A549 (cell line): ENCODE data around the gene TBC1D14.

Source experiments
- CBX8 ChIP-seq: fragments of 200-600 bp; sonication (generic); IDR thresholded peaks from 2 replicates; pipeline ENCODE4 v1.6.1; 2016
- CEBPB ChIP-seq, 2 experiments: fragments of >200 bp in 1 of 2; sonication (Bioruptor Twin) in 1 of 2; formaldehyde crosslinking in 1 of 2; IDR thresholded peaks; 2 replicates each; pipeline ENCODE4 v1.6.1; 2012 to 2016
- EP300 ChIP-seq, 2 experiments: fragments of >200 bp; sonication (Bioruptor Twin); formaldehyde crosslinking; IDR thresholded peaks; 2 replicates in 1 of 2; 3 replicates in 1 of 2; pipeline ENCODE4 v1.6.1; 2016 to 2017
- ESRRA ChIP-seq: fragments of 150-350 bp; IDR thresholded peaks from 2 replicates; pipeline ENCODE4 v1.6.1; 2014; ENCODE audit warnings: mild to moderate bottlenecking, low read length, borderline replicate concordance
- JUNB ChIP-seq: fragments of >200 bp; sonication (Bioruptor Twin); formaldehyde crosslinking; IDR thresholded peaks from 2 replicates; pipeline ENCODE4 v1.6.1; 2016
- MAFK ChIP-seq: fragments of 450-650 bp; IDR thresholded peaks from 2 replicates; pipeline ENCODE4 v1.6.1; 2014; ENCODE audit not compliant: partially characterized antibody
- MAZ ChIP-seq: fragments of 150-350 bp; IDR thresholded peaks from 2 replicates; pipeline ENCODE4 v1.6.1; 2014; ENCODE audit warnings: antibody characterized with exemption, low read depth, low read length, borderline replicate concordance
- POLR2A ChIP-seq: IDR thresholded peaks from 2 replicates; pipeline ENCODE4 v1.6.1; 2012; ENCODE audit warnings: mild to moderate bottlenecking, low read length
- RARB ChIP-seq: fragments of 250-450 bp; sonication (Bioruptor Pico); IDR thresholded peaks from 2 replicates; pipeline ENCODE4 v1.8.0; 2021; ENCODE audit warnings: mild to moderate bottlenecking, moderate library complexity
- RCOR1 ChIP-seq: fragments of 150-350 bp; IDR thresholded peaks from 2 replicates; pipeline ENCODE4 v1.6.1; 2014; ENCODE audit warnings: antibody characterized with exemption, low read length, low read depth
- TP53 ChIP-seq: fragments of 250-450 bp; sonication (Bioruptor Pico); IDR thresholded peaks from 2 replicates; pipeline ENCODE4 v1.5.0; 2021; ENCODE audit warnings: mild to moderate bottlenecking, moderate library complexity
- USF2 ChIP-seq: fragments of 450-650 bp; IDR thresholded peaks from 2 replicates; pipeline ENCODE4 v1.6.1; 2014; ENCODE audit warnings: antibody characterized with exemption
- TF ChIP-seq, protein P1 (sequence below): IDR thresholded peaks from 2 replicates; pipeline ENCODE4 v1.6.1; 2012
- TF ChIP-seq, protein P2 (sequence below): fragments of >200 bp; sonication (Bioruptor Twin); formaldehyde crosslinking; IDR thresholded peaks from 3 replicates; pipeline ENCODE4 v1.5.1; 2016

- TF ChIP-seq MAFK = no peak
- TF ChIP-seq, protein P1, sequence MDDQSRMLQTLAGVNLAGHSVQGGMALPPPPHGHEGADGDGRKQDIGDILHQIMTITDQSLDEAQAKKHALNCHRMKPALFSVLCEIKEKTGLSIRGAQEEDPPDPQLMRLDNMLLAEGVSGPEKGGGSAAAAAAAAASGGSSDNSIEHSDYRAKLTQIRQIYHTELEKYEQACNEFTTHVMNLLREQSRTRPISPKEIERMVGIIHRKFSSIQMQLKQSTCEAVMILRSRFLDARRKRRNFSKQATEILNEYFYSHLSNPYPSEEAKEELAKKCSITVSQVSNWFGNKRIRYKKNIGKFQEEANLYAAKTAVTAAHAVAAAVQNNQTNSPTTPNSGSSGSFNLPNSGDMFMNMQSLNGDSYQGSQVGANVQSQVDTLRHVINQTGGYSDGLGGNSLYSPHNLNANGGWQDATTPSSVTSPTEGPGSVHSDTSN = no peak
- TF ChIP-seq, protein P2, sequence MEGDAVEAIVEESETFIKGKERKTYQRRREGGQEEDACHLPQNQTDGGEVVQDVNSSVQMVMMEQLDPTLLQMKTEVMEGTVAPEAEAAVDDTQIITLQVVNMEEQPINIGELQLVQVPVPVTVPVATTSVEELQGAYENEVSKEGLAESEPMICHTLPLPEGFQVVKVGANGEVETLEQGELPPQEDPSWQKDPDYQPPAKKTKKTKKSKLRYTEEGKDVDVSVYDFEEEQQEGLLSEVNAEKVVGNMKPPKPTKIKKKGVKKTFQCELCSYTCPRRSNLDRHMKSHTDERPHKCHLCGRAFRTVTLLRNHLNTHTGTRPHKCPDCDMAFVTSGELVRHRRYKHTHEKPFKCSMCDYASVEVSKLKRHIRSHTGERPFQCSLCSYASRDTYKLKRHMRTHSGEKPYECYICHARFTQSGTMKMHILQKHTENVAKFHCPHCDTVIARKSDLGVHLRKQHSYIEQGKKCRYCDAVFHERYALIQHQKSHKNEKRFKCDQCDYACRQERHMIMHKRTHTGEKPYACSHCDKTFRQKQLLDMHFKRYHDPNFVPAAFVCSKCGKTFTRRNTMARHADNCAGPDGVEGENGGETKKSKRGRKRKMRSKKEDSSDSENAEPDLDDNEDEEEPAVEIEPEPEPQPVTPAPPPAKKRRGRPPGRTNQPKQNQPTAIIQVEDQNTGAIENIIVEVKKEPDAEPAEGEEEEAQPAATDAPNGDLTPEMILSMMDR = no peak
- no peak for TF ChIP-seq RARB (CRISPR knock-in tag)
- no peak for TF ChIP-seq EP300 (IDR thresholded peaks at IDR 0.05)
- TF ChIP-seq USF2 = no peak
- no peak for TF ChIP-seq CEBPB (IDR thresholded peaks at IDR 0.05)
- TF ChIP-seq TP53 (CRISPR knock-in tag) = no peak
- no peak for TF ChIP-seq ESRRA
- no peak for TF ChIP-seq CBX8
- TF ChIP-seq JUNB = no peak
- no peak for TF ChIP-seq POLR2A
- no peak for TF ChIP-seq MAZ
- no peak for TF ChIP-seq RCOR1
These were observed 19.7 kb downstream of the TBC1D14 start for GRCh38 chr4:6929339-6929811.
